Forelimb muscle (tissue), 1 donor: ENCODE results near the gene CDC37. TPM values are rescaled to one million over a fixed set of nuclear protein-coding genes. Genes with fewer than 3 reads are reported as not detected.

Experiments used
- DNase-seq: peaks from one replicate; pipeline ENCODE4 v3.0.0-alpha.2; 2013; ENCODE audit warnings: low read depth
- polyA plus RNA-seq: library from polyadenylated mRNA; unstranded; fragments of 120-200 nt; gene quantifications from one replicate; pipeline ENCODE4 v1.2.1, GENCODE V29; 2013; ENCODE audit not compliant: insufficient read length

The CDC37 gene
- polyA plus RNA-seq, 1 donor, result 133 TPM

GRCh38 chr19:10353793-10354391 lies 49.5 kb downstream of the CDC37 start:
- no peak for DNase-seq

- DNase-seq, result no peak
Observed at GRCh38 chr19:10352764-10353671, 50.3 kb downstream of the CDC37 start.

GRCh38 chr19:10346509-10346908 lies 56.8 kb downstream of the CDC37 start:
- DNase-seq, result no peak

GRCh38 chr19:10344780-10345179 lies 58.6 kb downstream of the CDC37 start:
- no peak for DNase-seq

GRCh38 chr19:10343495-10343894 lies 59.8 kb downstream of the CDC37 start:
- DNase-seq, result no peak

Other genes with a start within 250 kb of the CDC37 start
- 61.4 TPM for gene DNMT1, start 208.6 kb downstream of the CDC37 start, polyA plus RNA-seq
- 12.0 TPM for gene S1PR2, start 172.2 kb downstream of the CDC37 start, polyA plus RNA-seq
- gene MRPL4, start 151.3 kb downstream of the CDC37 start, polyA plus RNA-seq, result 32.0 TPM
- gene ICAM1, start 132.4 kb downstream of the CDC37 start, polyA plus RNA-seq, result 6.3 TPM
- gene ICAM4, start 116.6 kb downstream of the CDC37 start, polyA plus RNA-seq, result 0.25 TPM
- 0.18 TPM for gene ICAM5, start 113.6 kb downstream of the CDC37 start, polyA plus RNA-seq
- 3.4 TPM for gene ZGLP1, start 93.7 kb downstream of the CDC37 start, polyA plus RNA-seq
- gene FDX2, start 87.5 kb downstream of the CDC37 start, polyA plus RNA-seq, result 20.0 TPM
- 10.9 TPM for gene RAVER1, start 70.0 kb downstream of the CDC37 start, polyA plus RNA-seq
- gene ICAM3, start 63.9 kb downstream of the CDC37 start, polyA plus RNA-seq, result 4.9 TPM
- 74.5 TPM for gene TYK2, start 23.0 kb downstream of the CDC37 start, polyA plus RNA-seq
- gene PDE4A, start 17.0 kb upstream of the CDC37 start, polyA plus RNA-seq, result 3.3 TPM
- 66.1 TPM for gene KEAP1, start 99.8 kb upstream of the CDC37 start, polyA plus RNA-seq
- gene S1PR5, start 113.9 kb upstream of the CDC37 start, polyA plus RNA-seq, result 1.1 TPM
- 22.7 TPM for gene ATG4D, start 140.4 kb upstream of the CDC37 start, polyA plus RNA-seq
- 22.0 TPM for gene KRI1, start 162.5 kb upstream of the CDC37 start, polyA plus RNA-seq
- 15.1 TPM for gene CDKN2D, start 165.4 kb upstream of the CDC37 start, polyA plus RNA-seq
- not detected for gene AP1M2, start 183.8 kb upstream of the CDC37 start, polyA plus RNA-seq
- 132 TPM for gene SLC44A2, start 222.0 kb upstream of the CDC37 start, polyA plus RNA-seq